HEK293 (cell line): ENCODE results near the gene CAPZB.

Source experiments
- CTCF ChIA-PET: fragments of 350-600 bp; formaldehyde crosslinking; extraction: SDS; loops from one replicate; lab custom pipeline; 2021; ENCODE audit warnings: antibody characterized with exemption; lab: Yijun Ruan, JAX
- POLR2A ChIA-PET: fragments of 300-600 bp; formaldehyde crosslinking; extraction: SDS; loops from one replicate; lab custom pipeline; 2020; ENCODE audit warnings: antibody characterized with exemption, inconsistent platforms; lab: Yijun Ruan, JAX
- H3K27ac ChIP-seq: fragments of 200-500 bp; sonication (Bioruptor generic); 2 replicates; pipeline ENCODE4 v1.5.1; 2014; ENCODE audit warnings: low read depth, low read length, control low read depth, inconsistent platforms; ENCODE audit errors: extremely low read depth
- H3K36me3 ChIP-seq, 2 experiments: fragments of 200-500 bp in 1 of 2; sonication (Bioruptor generic) in 1 of 2; 1 replicate in 1 of 2; 2 replicates in 1 of 2; pipeline ENCODE4 v1.5.1; 2014 to 2017; ENCODE audit warnings: inconsistent platforms in 2 of 2, low read length in 2 of 2; ENCODE audit not compliant: control insufficient read depth in 2 of 2, insufficient read depth in 1 of 2
- H3K4me1 ChIP-seq: fragments of 200-500 bp; sonication (Bioruptor generic); 2 replicates; pipeline ENCODE4 v1.5.1; 2014; ENCODE audit warnings: mild to moderate bottlenecking, low read length, inconsistent platforms; ENCODE audit not compliant: control insufficient read depth, insufficient read depth
- H3K4me3 ChIP-seq: 2 replicates; pipeline ENCODE4 v1.5.1; 2011; ENCODE audit warnings: low read depth, mild to moderate bottlenecking, control low read depth, low read length, moderate library complexity
- H3K9me3 ChIP-seq: fragments of 200-500 bp; sonication (Bioruptor generic); 2 replicates; pipeline ENCODE4 v1.5.1; 2014; ENCODE audit warnings: low read depth, low read length, inconsistent platforms; ENCODE audit not compliant: control insufficient read depth, insufficient read depth
- BCL11A ChIP-seq: fragments of 450-650 bp; formaldehyde crosslinking; IDR thresholded peaks from 2 replicates; pipeline ENCODE4 v1.5.1; 2016; ENCODE audit warnings: low read depth, missing biosample characterization, missing genetic modification characterization
- EGR2 ChIP-seq: fragments of 450-650 bp; formaldehyde crosslinking; IDR thresholded peaks from 2 replicates; pipeline ENCODE4 v1.5.1; 2016; ENCODE audit warnings: low read depth, missing biosample characterization, missing genetic modification characterization
- HIC1 ChIP-seq: fragments of 450-650 bp; formaldehyde crosslinking; IDR thresholded peaks from 2 replicates; pipeline ENCODE4 v1.5.1; 2016; ENCODE audit warnings: missing biosample characterization, missing genetic modification characterization
- HOXC10 ChIP-seq: sonication (generic); formaldehyde crosslinking; IDR thresholded peaks from 2 replicates; pipeline ENCODE4 v1.8.1; 2023; ENCODE audit warnings: mild to moderate bottlenecking, missing genetic modification reagents
- MEIS1 ChIP-seq: sonication (generic); formaldehyde crosslinking; IDR thresholded peaks from 2 replicates; pipeline ENCODE4 v1.8.1; 2022; ENCODE audit warnings: missing genetic modification reagents, mild to moderate bottlenecking, borderline replicate concordance
- OSR2 ChIP-seq: fragments of 450-650 bp; formaldehyde crosslinking; IDR thresholded peaks from 2 replicates; pipeline ENCODE4 v1.5.1; 2016; ENCODE audit warnings: missing biosample characterization, missing genetic modification characterization
- RBAK ChIP-seq: fragments of 450-650 bp; formaldehyde crosslinking; IDR thresholded peaks from 2 replicates; pipeline ENCODE4 v1.5.1; 2016; ENCODE audit warnings: missing biosample characterization, missing genetic modification characterization
- SCRT2 ChIP-seq: fragments of 450-650 bp; formaldehyde crosslinking; IDR thresholded peaks from 2 replicates; pipeline ENCODE4 v1.5.1; 2016; ENCODE audit warnings: missing biosample characterization, missing genetic modification characterization
- TCF7L2 ChIP-seq: IDR thresholded peaks from 2 replicates; pipeline ENCODE4 v1.6.1; 2011; ENCODE audit warnings: low read depth, mild to moderate bottlenecking, inconsistent platforms, low read length, moderate library complexity, borderline replicate concordance
- ZBTB20 ChIP-seq: fragments of 450-650 bp; formaldehyde crosslinking; IDR thresholded peaks from 2 replicates; pipeline ENCODE4 v1.5.1; 2016; ENCODE audit warnings: missing biosample characterization, missing genetic modification characterization
- ZFHX2 ChIP-seq: fragments of 450-650 bp; formaldehyde crosslinking; conservative IDR thresholded peaks from 2 replicates; pipeline ENCODE4 v1.5.1; 2016; ENCODE audit warnings: missing biosample characterization, missing genetic modification characterization
- ZNF132 ChIP-seq: fragments of 450-650 bp; formaldehyde crosslinking; IDR thresholded peaks from 2 replicates; pipeline ENCODE4 v1.5.1; 2017; ENCODE audit warnings: missing biosample characterization, missing genetic modification characterization, borderline replicate concordance
- ZNF133 ChIP-seq: fragments of 450-650 bp; formaldehyde crosslinking; IDR thresholded peaks from 2 replicates; pipeline ENCODE4 v1.5.1; 2016; ENCODE audit warnings: missing biosample characterization, missing genetic modification characterization
- ZNF148 ChIP-seq: fragments of 450-650 bp; formaldehyde crosslinking; IDR thresholded peaks from 2 replicates; pipeline ENCODE4 v1.5.0; 2017; ENCODE audit warnings: missing biosample characterization, missing genetic modification characterization, borderline replicate concordance
- ZNF155 ChIP-seq: fragments of 450-650 bp; formaldehyde crosslinking; IDR thresholded peaks from 2 replicates; pipeline ENCODE4 v1.5.1; 2016; ENCODE audit warnings: missing biosample characterization, missing genetic modification characterization
- ZNF169 ChIP-seq: fragments of 450-650 bp; formaldehyde crosslinking; IDR thresholded peaks from 2 replicates; pipeline ENCODE4 v1.5.1; 2016; ENCODE audit warnings: missing biosample characterization, missing genetic modification characterization
- ZNF184 ChIP-seq: fragments of 450-650 bp; IDR thresholded peaks from 2 replicates; pipeline ENCODE4 v1.5.1; 2018; ENCODE audit warnings: missing biosample characterization, mild to moderate bottlenecking, missing genetic modification characterization
- ZNF23 ChIP-seq: fragments of 450-650 bp; formaldehyde crosslinking; IDR thresholded peaks from 2 replicates; pipeline ENCODE4 v1.5.1; 2016; ENCODE audit warnings: missing biosample characterization, missing genetic modification characterization, borderline replicate concordance
- ZNF266 ChIP-seq: fragments of 450-650 bp; formaldehyde crosslinking; IDR thresholded peaks from 2 replicates; pipeline ENCODE4 v1.5.1; 2016; ENCODE audit warnings: missing biosample characterization, missing genetic modification characterization, low read depth
- ZNF394 ChIP-seq: fragments of 450-650 bp; formaldehyde crosslinking; IDR thresholded peaks from 2 replicates; pipeline ENCODE4 v1.5.1; 2016; ENCODE audit warnings: missing biosample characterization, missing genetic modification characterization, mild to moderate bottlenecking, moderate library complexity, borderline replicate concordance
- ZNF423 ChIP-seq: fragments of 450-650 bp; formaldehyde crosslinking; IDR thresholded peaks from 2 replicates; pipeline ENCODE4 v1.5.1; 2016; ENCODE audit warnings: missing biosample characterization, missing genetic modification characterization
- ZNF433 ChIP-seq: fragments of 450-650 bp; formaldehyde crosslinking; IDR thresholded peaks from 2 replicates; pipeline ENCODE4 v1.5.1; 2016; ENCODE audit warnings: missing biosample characterization, missing genetic modification characterization, low read depth
- ZNF473 ChIP-seq: fragments of 450-650 bp; formaldehyde crosslinking; IDR thresholded peaks from 2 replicates; pipeline ENCODE4 v1.5.1; 2017; ENCODE audit warnings: missing biosample characterization, missing genetic modification characterization
- ZNF555 ChIP-seq: fragments of 450-650 bp; formaldehyde crosslinking; conservative IDR thresholded peaks from 2 replicates; pipeline ENCODE4 v1.5.1; 2017; ENCODE audit warnings: missing biosample characterization, mild to moderate bottlenecking, missing genetic modification characterization, inconsistent platforms
- ZNF596 ChIP-seq: fragments of 450-650 bp; IDR thresholded peaks from 2 replicates; pipeline ENCODE4 v1.5.0; 2018; ENCODE audit warnings: missing biosample characterization, mild to moderate bottlenecking, missing genetic modification characterization, moderate library complexity
- ZNF629 ChIP-seq: fragments of 450-650 bp; formaldehyde crosslinking; IDR thresholded peaks from 2 replicates; pipeline ENCODE4 v1.5.1; 2017; ENCODE audit warnings: missing biosample characterization, missing genetic modification characterization
- ZNF768 ChIP-seq: fragments of 450-650 bp; formaldehyde crosslinking; IDR thresholded peaks from 2 replicates; pipeline ENCODE4 v1.5.1; 2018; ENCODE audit warnings: missing biosample characterization, mild to moderate bottlenecking, missing genetic modification characterization
- ZNF792 ChIP-seq: fragments of 450-650 bp; formaldehyde crosslinking; IDR thresholded peaks from 2 replicates; pipeline ENCODE4 v1.5.1; 2016; ENCODE audit warnings: missing biosample characterization, missing genetic modification characterization
- TF ChIP-seq, protein P1 (sequence below): fragments of 450-650 bp; formaldehyde crosslinking; IDR thresholded peaks from 2 replicates; pipeline ENCODE4 v1.5.1; 2017; ENCODE audit warnings: missing biosample characterization, missing genetic modification characterization

CAPZB gene

GRCh38 chr1:19325368-19325957, 159.9 kb downstream of the CAPZB start (continued):
- TF ChIP-seq ZNF148 (no peak), BCL11A (tag by site-specific recombination) (no peak), RBAK (no peak)

DNA sequence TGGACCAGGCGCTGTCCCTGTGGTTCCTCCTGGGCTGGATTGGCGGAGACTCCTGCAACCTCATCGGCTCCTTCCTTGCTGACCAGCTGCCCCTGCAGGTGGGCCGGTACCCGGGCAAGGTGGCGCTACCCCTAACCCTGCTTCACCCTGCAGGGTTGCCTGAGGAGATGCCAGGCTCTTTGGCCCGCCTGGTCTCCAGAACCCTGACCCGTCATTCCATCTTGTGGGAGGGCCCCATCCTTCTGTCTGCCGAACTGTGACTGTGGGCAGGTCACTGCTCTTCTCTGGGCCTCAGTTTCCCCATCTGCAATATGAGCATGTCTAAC, 160.7 kb downstream of the CAPZB start:
- ChIA-PET CTCF (no interaction called here), POLR2A (interaction anchor here (0.6 kb wide), 1 partner anchor 12 kb away, joined by 3 read pairs; no protein-coding TSS in a partner anchor)

DNA sequence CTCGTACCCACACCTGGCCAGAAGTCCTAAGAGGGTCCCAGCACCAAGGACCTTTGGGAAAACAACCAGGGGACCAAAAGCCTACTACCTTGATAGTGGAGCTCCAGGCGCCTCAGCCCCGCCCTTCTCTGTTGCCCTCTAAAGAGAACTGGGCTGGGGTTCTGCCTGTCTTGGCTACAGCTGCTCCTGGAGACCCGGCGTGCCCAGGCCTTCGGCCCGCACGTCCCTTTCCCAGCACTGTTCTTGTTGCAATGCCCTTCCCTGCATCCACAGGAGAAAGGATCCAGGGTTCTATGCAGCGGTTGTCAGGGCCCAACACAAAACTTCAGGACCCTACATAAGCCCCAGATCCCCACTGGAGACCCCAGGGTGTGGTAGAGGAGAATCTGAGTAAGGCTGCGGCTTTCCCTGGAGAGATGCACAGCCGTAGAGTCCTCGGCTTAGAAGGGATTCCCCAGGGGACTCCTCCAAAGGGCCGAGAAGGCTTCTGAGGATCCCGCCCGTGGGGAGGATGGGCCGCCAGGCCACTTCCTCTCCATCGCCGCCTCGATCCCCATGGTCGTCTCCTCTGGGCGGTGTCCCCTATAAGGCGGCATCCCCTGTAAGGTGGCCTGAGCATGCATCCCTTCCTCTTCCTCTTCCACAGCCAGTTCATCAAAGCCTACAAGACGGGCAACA, 161.2 kb downstream of the CAPZB start:
- POLR2A ChIA-PET = no interaction called here
- TF ChIP-seq HOXC10 (CRISPR knock-in tag) (no peak), ZNF596 (tag by site-specific recombination) (no peak), ZBTB20 (no peak), ZNF169 (tag by site-specific recombination) (no peak), MEIS1 (CRISPR knock-in tag) (no peak), ZNF768 (tag by site-specific recombination) (no peak), ZNF792 (tag by site-specific recombination) (no peak)
- TF ChIP-seq, all 188 proteins: peak for 0
- no peaks in the 10 kb centered on the region for H3K4me1 ChIP-seq
- no peak overlapping the region for H3K27ac ChIP-seq
- CTCF ChIA-PET = no interaction called here
- H3K4me3 ChIP-seq = no peak overlapping the region
- peaks cover 10 to 93% of the 10 kb centered on the region in 2 experiments; a peak in 2 of 3 replicates for H3K36me3 ChIP-seq
- no peaks in the 10 kb centered on the region for H3K9me3 ChIP-seq

More for the DNA sequence above, 160.7 kb downstream of the CAPZB start:
- Histone ChIP-seq H3K27ac (no peak overlapping the region), H3K9me3 (no peaks in the 10 kb centered on the region), H3K4me3 (no peak overlapping the region), H3K4me1 (no peaks in the 10 kb centered on the region), H3K36me3 (peaks cover 7 to 93% of the 10 kb centered on the region in 2 experiments; a peak in 2 of 3 replicates)
- TF ChIP-seq ZNF23 (tag by site-specific recombination) = no peak
- TF ChIP-seq ZNF394 (tag by site-specific recombination) = no peak
- TF ChIP-seq ZNF184 (tag by site-specific recombination) = no peak
- TF ChIP-seq ZNF133 (tag by site-specific recombination) = no peak
- TF ChIP-seq ZNF433 (tag by site-specific recombination) = no peak
- TF ChIP-seq ZNF132 (tag by site-specific recombination) = no peak
- TF ChIP-seq TCF7L2 = no peak
- no peak for TF ChIP-seq SCRT2 (tag by site-specific recombination)
- no peak for TF ChIP-seq ZFHX2
- TF ChIP-seq EGR2 (tag by site-specific recombination) = no peak
- TF ChIP-seq HIC1 = no peak
- no peak for TF ChIP-seq ZNF629 (tag by site-specific recombination)
- TF ChIP-seq ZNF473 (tag by site-specific recombination) = no peak
- no peak for TF ChIP-seq OSR2
- no peak for TF ChIP-seq ZNF423 (tag by site-specific recombination)
- no peak for TF ChIP-seq ZNF266 (tag by site-specific recombination)
- no peak for TF ChIP-seq ZNF155 (tag by site-specific recombination)
- TF ChIP-seq, protein P1, sequence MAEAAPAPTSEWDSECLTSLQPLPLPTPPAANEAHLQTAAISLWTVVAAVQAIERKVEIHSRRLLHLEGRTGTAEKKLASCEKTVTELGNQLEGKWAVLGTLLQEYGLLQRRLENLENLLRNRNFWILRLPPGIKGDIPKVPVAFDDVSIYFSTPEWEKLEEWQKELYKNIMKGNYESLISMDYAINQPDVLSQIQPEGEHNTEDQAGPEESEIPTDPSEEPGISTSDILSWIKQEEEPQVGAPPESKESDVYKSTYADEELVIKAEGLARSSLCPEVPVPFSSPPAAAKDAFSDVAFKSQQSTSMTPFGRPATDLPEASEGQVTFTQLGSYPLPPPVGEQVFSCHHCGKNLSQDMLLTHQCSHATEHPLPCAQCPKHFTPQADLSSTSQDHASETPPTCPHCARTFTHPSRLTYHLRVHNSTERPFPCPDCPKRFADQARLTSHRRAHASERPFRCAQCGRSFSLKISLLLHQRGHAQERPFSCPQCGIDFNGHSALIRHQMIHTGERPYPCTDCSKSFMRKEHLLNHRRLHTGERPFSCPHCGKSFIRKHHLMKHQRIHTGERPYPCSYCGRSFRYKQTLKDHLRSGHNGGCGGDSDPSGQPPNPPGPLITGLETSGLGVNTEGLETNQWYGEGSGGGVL = no peak
- TF ChIP-seq ZNF555 (tag by site-specific recombination) = no peak
